Adrenal gland (tissue), 5 donors: ENCODE data around the gene IGIP.

Experiments used
- POLR2A ChIP-seq, 2 donors: fragments of 450-650 bp; IDR thresholded peaks; one replicate each; pipeline ENCODE4 v1.6.1; 2017; ENCODE audit warnings: antibody characterized with exemption in 2 of 2, mild to moderate bottlenecking in 2 of 2, moderate library complexity in 1 of 2
- TF ChIP-seq, protein P1 (sequence below), 6 experiments: fragments of 450-650 bp in 4 of 6; fragments of 200-600 bp in 2 of 6; sonication (generic) in 1 of 6; IDR thresholded peaks; 1 replicate in 5 of 6; 2 replicates in 1 of 6; pipeline versions ENCODE4 v1.5.1 to v1.8.0; 2016 to 2021; ENCODE audit warnings: antibody characterized with exemption in 6 of 6, mild to moderate bottlenecking in 2 of 6, moderate library complexity in 1 of 6
- donor health status: DM: no; HTN: no; CAD: no.

DNA sequence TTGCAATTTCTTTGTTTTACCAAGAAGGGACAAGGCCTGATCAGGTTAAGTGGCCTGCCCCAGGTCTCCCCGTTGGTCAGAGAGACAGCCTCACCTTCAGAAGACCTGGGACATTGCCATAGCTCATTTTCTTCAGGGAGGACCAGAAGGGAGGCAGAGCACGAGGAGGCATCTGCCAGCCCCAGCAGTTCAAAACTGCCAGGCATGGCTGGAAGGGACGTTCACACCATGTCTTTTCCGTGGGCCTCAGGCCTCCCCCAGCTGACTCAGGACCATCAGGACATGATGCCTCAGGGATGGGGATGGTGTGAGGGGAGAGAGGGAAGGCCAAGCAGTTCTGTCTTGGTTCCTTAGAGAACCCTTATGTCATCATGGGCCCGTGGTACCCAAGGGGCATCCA is 16.5 kb downstream of the IGIP start:
- TF ChIP-seq, protein P1, sequence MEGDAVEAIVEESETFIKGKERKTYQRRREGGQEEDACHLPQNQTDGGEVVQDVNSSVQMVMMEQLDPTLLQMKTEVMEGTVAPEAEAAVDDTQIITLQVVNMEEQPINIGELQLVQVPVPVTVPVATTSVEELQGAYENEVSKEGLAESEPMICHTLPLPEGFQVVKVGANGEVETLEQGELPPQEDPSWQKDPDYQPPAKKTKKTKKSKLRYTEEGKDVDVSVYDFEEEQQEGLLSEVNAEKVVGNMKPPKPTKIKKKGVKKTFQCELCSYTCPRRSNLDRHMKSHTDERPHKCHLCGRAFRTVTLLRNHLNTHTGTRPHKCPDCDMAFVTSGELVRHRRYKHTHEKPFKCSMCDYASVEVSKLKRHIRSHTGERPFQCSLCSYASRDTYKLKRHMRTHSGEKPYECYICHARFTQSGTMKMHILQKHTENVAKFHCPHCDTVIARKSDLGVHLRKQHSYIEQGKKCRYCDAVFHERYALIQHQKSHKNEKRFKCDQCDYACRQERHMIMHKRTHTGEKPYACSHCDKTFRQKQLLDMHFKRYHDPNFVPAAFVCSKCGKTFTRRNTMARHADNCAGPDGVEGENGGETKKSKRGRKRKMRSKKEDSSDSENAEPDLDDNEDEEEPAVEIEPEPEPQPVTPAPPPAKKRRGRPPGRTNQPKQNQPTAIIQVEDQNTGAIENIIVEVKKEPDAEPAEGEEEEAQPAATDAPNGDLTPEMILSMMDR (IDR thresholded peaks at IDR 0.05), result no peak
- no peak for TF ChIP-seq POLR2A (IDR thresholded peaks at IDR 0.05)
